Urothelium cell line (cell line): Measurements from ENCODE around the gene CHCHD6.

Source experiments
- DNase-seq: peaks from one replicate; pipeline ENCODE4 v3.0.0; 2011; ENCODE audit warnings: low spot score, mixed read lengths
- FAIRE-seq: peaks from 2 replicates; lab custom pipeline; 2011; peaks lifted over from hg19 to GRCh38; lab: Jason Lieb, UNC

Gene CHCHD6

GRCh38 chr3:127000761-127001160 lies 296.7 kb downstream of the CHCHD6 start:
- FAIRE-seq (no peak), DNase-seq (no peak)

- FAIRE-seq = peak; percentile 42
- DNase-seq = no peak
Observed at GRCh38 chr3:127001486-127002194, 297.6 kb downstream of the CHCHD6 start.

DNA sequence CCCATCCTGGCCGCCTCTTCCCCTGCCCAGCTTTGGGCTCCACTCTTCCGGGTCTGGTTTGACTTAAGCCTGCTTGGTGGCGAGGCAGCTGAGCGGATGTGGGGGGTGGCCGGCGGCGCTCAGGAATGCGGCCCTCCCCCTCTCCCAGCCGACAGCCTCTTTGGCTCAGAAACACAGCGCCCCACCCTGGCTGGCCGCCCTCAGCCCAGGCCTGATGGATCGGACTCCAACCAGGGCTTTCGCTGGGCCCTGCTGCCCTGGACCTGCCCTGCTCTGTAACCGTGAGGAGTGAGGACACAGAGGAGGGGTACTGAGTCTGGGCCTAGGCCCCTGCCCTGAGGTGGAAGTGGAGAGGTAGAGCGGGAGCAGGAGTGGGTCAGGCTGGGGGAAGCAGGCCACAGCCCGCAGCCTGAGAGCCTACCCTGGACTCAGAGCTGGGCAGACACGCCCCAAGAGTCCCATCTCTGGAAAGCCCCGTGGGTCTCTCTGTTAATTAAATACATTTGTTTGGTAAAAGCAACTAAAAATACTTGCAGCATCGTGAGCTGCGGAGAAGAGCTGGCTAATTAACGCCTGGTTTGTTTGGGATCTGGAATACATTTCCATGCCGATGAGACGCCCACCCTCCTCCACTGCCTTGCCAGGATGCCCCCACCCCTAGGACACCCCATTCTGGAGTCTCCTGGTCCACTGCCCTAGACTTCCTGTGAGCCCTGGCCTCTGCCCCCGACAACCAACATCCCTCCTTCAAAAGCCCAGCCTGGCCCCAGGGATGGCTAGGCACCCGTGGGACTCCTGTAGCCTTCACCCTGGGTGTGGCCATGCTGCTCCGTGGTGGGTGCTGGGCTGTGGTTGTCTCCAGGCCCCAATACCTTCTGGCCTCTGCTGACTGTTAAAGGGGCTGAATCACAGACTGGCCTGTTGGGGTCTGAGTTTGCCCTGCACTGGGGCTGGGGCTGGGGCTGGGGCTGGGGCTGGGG lies 298.4 kb downstream of the CHCHD6 start:
- DNase-seq = peak; percentile 96
- no peak for FAIRE-seq

GRCh38 chr3:127003175-127003555 lies 299.1 kb downstream of the CHCHD6 start:
- DNase-seq (no peak), FAIRE-seq (no peak)

- DNase-seq (no peak), FAIRE-seq (no peak)
Observed at GRCh38 chr3:127003601-127004280, 299.7 kb downstream of the CHCHD6 start.

DNA sequence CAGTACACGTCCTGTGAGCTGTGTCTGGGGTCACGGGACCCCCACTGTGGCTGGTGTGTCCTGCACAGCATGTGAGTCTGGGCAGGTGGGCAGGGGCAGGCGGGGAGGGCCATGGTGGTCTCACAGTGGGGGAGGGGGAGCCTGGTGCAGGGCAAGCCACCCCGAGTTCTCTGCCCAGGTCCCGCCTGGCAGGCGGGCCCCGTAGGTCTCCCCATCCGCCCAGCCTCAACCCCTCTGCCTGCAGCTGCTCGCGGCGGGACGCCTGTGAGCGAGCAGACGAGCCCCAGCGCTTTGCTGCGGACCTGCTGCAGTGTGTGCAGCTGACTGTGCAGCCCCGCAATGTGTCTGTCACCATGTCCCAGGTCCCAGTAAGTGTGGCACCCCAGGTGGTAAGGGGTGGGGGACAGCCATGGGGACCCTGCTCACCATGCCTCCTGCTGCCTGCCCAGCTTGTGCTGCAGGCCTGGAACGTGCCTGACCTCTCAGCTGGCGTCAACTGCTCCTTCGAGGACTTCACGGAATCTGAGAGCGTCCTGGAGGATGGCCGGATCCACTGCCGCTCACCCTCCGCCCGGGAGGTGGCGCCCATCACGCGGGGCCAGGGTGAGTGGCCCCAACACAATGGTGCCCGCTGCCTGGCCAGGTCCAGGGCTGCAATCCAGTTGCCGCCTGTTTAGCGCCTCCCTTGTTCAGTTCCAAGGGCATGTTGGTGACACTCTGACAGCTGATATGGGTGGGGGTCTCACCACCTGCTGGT lies 300.8 kb downstream of the CHCHD6 start:
- DNase-seq = no peak
- no peak for FAIRE-seq

GRCh38 chr3:127005864-127006500 lies 301.9 kb downstream of the CHCHD6 start:
- DNase-seq = no peak
- no peak for FAIRE-seq

DNA sequence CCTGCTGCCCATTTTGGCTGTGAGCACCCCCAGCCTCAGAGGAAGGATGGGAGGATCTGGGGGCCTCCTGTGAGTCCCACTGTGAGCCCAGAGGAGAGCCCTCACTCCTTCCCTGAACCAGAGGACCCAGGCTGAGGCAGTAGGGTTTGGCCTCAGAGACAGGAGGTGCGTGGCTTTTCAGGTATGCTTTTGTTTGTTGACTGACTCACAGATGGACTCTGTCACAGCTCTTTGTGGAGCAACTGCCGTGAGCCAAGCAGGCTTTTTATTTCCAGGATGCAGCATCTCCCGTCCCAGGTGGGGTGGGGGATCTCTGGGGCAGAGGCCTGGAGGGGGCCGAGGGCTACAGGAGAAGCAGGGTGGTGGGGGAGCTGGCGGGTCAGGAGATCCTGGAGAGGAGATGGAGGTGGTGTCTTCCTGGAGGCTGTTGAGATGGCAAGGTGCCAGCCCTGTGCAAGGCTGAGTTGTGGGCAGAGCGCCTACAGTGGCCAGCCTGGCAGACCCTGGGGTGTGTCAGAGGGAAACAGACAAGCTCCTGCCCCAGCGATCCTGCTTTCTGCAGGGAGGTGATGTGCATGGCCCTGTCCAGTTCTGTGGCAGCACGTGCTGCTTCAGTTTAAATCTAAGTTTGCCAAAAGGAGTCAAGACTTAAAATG lies 302.9 kb downstream of the CHCHD6 start:
- no peak for DNase-seq

GRCh38 chr3:127008236-127008635 lies 304.2 kb downstream of the CHCHD6 start:
- DNase-seq = no peak
- no peak for FAIRE-seq

More for the DNA sequence above, 302.9 kb downstream of the CHCHD6 start:
- no peak for FAIRE-seq

DNA sequence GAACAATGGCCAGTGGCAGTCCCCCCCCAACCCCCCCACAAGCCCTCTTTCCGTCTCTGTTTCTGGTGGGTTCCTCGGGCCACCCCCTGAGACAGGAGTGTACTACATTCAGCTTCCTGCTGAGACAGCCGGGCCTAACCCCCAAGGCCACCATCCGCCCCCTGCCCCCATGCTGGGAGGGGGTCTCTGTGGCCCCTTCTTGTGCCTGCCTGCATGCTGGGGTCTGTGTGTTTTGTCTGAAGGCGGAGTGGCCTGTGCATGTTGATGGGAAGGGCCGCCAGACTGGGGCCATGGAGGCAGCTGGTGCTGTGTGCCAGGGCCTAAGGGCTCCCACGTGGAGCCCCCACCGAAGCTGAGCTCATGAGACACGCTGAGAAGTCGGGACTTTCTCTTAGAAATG lies 305.5 kb downstream of the CHCHD6 start:
- FAIRE-seq (no peak), DNase-seq (no peak)
